Heart left ventricle (tissue), 16 donors: Measurements from ENCODE around the gene OR6V1. TPM values are rescaled to one million over a fixed set of nuclear protein-coding genes. Genes with fewer than 3 reads are reported as not detected.

ENCODE experiments used
- ATAC-seq, 4 donors: fragments of 200-7000 bp; cut with Tn5 transposase; one replicate each; pipeline ENCODE4 v1.9.1; 2020 to 2022; ENCODE audit warnings: moderate library complexity in 4 of 4, mild to moderate bottlenecking in 3 of 4, moderate number of reproducible peaks in 1 of 4
- DNase-seq, 5 donors: peaks; one replicate each; pipeline ENCODE4 v3.0.0-alpha.2; 2020
- H3K27ac ChIP-seq, 12 donors: fragments of 200-600 bp; sonication (generic) in 4 of 12; one replicate each; pipeline versions ENCODE4 v1.5.0 to v1.8.0; 2016 to 2022; ENCODE audit warnings: mild to moderate bottlenecking in 2 of 12
- H3K27me3 ChIP-seq, 9 donors: fragments of 200-600 bp; sonication (generic) in 2 of 9; one replicate each; pipeline versions ENCODE4 v1.5.1 to v1.8.0; 2016 to 2022; ENCODE audit warnings: mild to moderate bottlenecking in 3 of 9
- H3K36me3 ChIP-seq, 9 donors: fragments of 200-600 bp; sonication (generic) in 2 of 9; one replicate each; pipeline versions ENCODE4 v1.5.0 to v1.8.0; 2018 to 2022; ENCODE audit warnings: mild to moderate bottlenecking in 2 of 9
- H3K4me1 ChIP-seq, 12 donors: fragments of 200-600 bp; sonication (generic) in 4 of 12; one replicate each; pipeline versions ENCODE4 v1.5.0 to v1.8.0; 2016 to 2022; ENCODE audit warnings: mild to moderate bottlenecking in 3 of 12
- H3K4me3 ChIP-seq, 12 donors: fragments of 200-600 bp; sonication (generic) in 4 of 12; one replicate each; pipeline versions ENCODE4 v1.5.0 to v1.8.0; 2017 to 2022; ENCODE audit warnings: mild to moderate bottlenecking in 9 of 12, moderate library complexity in 4 of 12
- H3K9me3 ChIP-seq, 12 donors: fragments of 200-600 bp; sonication (generic) in 4 of 12; one replicate each; pipeline versions ENCODE4 v1.5.0 to v1.8.0; 2016 to 2022; ENCODE audit warnings: mild to moderate bottlenecking in 1 of 12
- CTCF ChIP-seq, 12 donors: fragments of 200-600 bp; sonication (generic) in 4 of 12; IDR thresholded peaks; one replicate each; pipeline versions ENCODE4 v1.5.0 to v1.8.0; 2018 to 2022; ENCODE audit warnings: antibody characterized with exemption in 12 of 12, mild to moderate bottlenecking in 5 of 12
- POLR2A ChIP-seq, 2 donors: fragments of 450-650 bp; IDR thresholded peaks; one replicate each; pipeline ENCODE4 v1.6.1; 2017; ENCODE audit warnings: antibody characterized with exemption in 2 of 2, mild to moderate bottlenecking in 2 of 2, moderate library complexity in 2 of 2
- WGBS, 4 donors: extraction: QIAGEN DNeasy Blood & Tissue Kit in 2 of 4; methylation state at CpG; one replicate each; pipeline versions ENCODE4 v1.1.5 to v1.1.7; 2013 to 2018; 5-methylcytosine and 5-hydroxymethylcytosine counted together
- intact Hi-C, 10 donors: fragments of 100-400 bp; cut with DNase I; formaldehyde crosslinking; loops; one replicate each; pipeline versions ENCODE4 v1.11.1 to v1.14.2; 2022
- polyA plus RNA-seq, 2 donors: library from polyadenylated mRNA; stranded (reverse); fragments of 200-250 nt; gene quantifications; one replicate each; pipeline ENCODE4 v1.2.3, GENCODE V29; 2013
- total RNA-seq, 9 donors: library from RNA; depleted of rRNA in 2 of 9; stranded (reverse); fragments of >200 nt in 2 of 9; fragmentation: NEBNext Ultra II Directional in 3 of 9; extraction: Animal tissue kit (Norgen Biotek cat#: 25700) in 3 of 9; gene quantifications; one replicate each; pipeline versions ENCODE4 v1.1.0 to v1.2.4, GENCODE V29; 2016 to 2023
- donor health status: ischemic (EF 13 %, LVEDD 7.1; RV severe dilation, severe dysfunction).
- donor health status: healthy with polysubstance abuse.
- donor health status: DM: no; HTN: yes; CAD: no.
- donor health status: DM: no; HTN: no; CAD: no.
- donor health status: ischemic (EF 25% LVEDD 6.9; RV normal size, moderate dysfunction).
- donor health status: ischemic (EF 25% LVEDD 5.7; RV mildly dilated, moderate dysfunction).
- donor health status: healthy.
- donor health status: DM: yes; HTN: yes; CAD: no.
- donor health status: ischemic (EF 35%, LVEDD 5.7; RV mildly dilated, moderate dysfunction).
- donor health status: nonischemic (EF 11% LVEDD 7.7; RV severe dilation, severe dysfunction).
- donor health status: DM: yes; HTN: yes; CAD: no.
- donor health status: PGD.
- donor health status: ischemic (EF 29% LVEDD 5.4; RV normal size, mild dysfunction).
- donor health status: nonischemic (EF 23%, LVEDD 6.1; RV moderate dilation, normal function).

The OR6V1 gene
- total and polyA plus RNA-seq, 11 donors = not detected

GRCh38 chr7:143016996-143017395, 35.1 kb upstream of the OR6V1 start:
- TF ChIP-seq CTCF (IDR thresholded peaks at IDR 0.05) (no peak), POLR2A (IDR thresholded peaks at IDR 0.05) (no peak)
- ATAC-seq (no peak), DNase-seq (no peak)
- H3K36me3 ChIP-seq = no peaks in the 10 kb centered on the region
- H3K4me3 ChIP-seq = no peak overlapping the region
- H3K27ac ChIP-seq = no peak overlapping the region
- H3K27me3 ChIP-seq = no peaks in the 10 kb centered on the region
- peaks cover 0 to 9% (median 0%) of the 10 kb centered on the region in 12 donors for H3K9me3 ChIP-seq
- intact Hi-C loops = no loop called here
- 68 to 87% (median 72%) methylated on average over 2 of the region's 2 CpGs for WGBS, 4 donors
- H3K4me1 ChIP-seq = peaks cover 0 to 9% (median 0%) of the 10 kb centered on the region in 12 donors

GRCh38 chr7:143018931-143019330, 33.2 kb upstream of the OR6V1 start:
- TF ChIP-seq CTCF (IDR thresholded peaks at IDR 0.05) (no peak), POLR2A (IDR thresholded peaks at IDR 0.05) (no peak)
- H3K36me3 ChIP-seq = no peaks in the 10 kb centered on the region
- no peak for ATAC-seq
- intact Hi-C loops = no loop called here
- H3K27ac ChIP-seq = no peak overlapping the region
- H3K4me1 ChIP-seq = peaks cover 0 to 2% (median 0%) of the 10 kb centered on the region in 12 donors
- H3K4me3 ChIP-seq = no peak overlapping the region
- H3K27me3 ChIP-seq = no peaks in the 10 kb centered on the region
- no peak for DNase-seq
- peaks cover 0 to 9% (median 0%) of the 10 kb centered on the region in 12 donors for H3K9me3 ChIP-seq

- intact Hi-C loops = no loop called here
- H3K4me1 ChIP-seq = no peaks in the 10 kb centered on the region
- no peak for TF ChIP-seq POLR2A (IDR thresholded peaks at IDR 0.05)
- TF ChIP-seq CTCF (IDR thresholded peaks at IDR 0.05) = no peak
- no peaks in the 10 kb centered on the region for H3K27me3 ChIP-seq
- peaks cover 0 to 9% (median 0%) of the 10 kb centered on the region in 12 donors for H3K9me3 ChIP-seq
- no peaks in the 10 kb centered on the region for H3K36me3 ChIP-seq
- DNase-seq (no peak), ATAC-seq (no peak)
- no peak overlapping the region for H3K27ac ChIP-seq
- no peak overlapping the region for H3K4me3 ChIP-seq
Measured at GRCh38 chr7:143023047-143023446, 29.1 kb upstream of the OR6V1 start.

GRCh38 chr7:143025371-143025770, 26.8 kb upstream of the OR6V1 start:
- 71 to 81% (median 76%) methylated on average over 2 of the region's 2 CpGs for WGBS, 4 donors

More at GRCh38 chr7:143025371-143025770, 26.8 kb upstream of the OR6V1 start:
- Histone ChIP-seq H3K4me3 (no peak overlapping the region), H3K9me3 (no peaks in the 10 kb centered on the region), H3K27ac (no peak overlapping the region), H3K4me1 (no peaks in the 10 kb centered on the region), H3K36me3 (no peaks in the 10 kb centered on the region), H3K27me3 (no peaks in the 10 kb centered on the region)
- ATAC-seq (no peak), DNase-seq (no peak)
- intact Hi-C loops = no loop called here
- TF ChIP-seq POLR2A (IDR thresholded peaks at IDR 0.05) (no peak), CTCF (IDR thresholded peaks at IDR 0.05) (no peak)
